Neural progenitor cell (in vitro differentiated cells): ENCODE results near the gene ITGB1.

Source experiments
- EZH2 ChIP-seq: fragments of 200-600 bp; sonication (generic); IDR thresholded peaks from 2 replicates; pipeline ENCODE4 v1.6.1; 2017; ENCODE audit warnings: antibody characterized with exemption, mild to moderate bottlenecking, moderate library complexity
- TF ChIP-seq, protein P1 (sequence below): fragments of 200-600 bp; sonication (generic); IDR thresholded peaks from 2 replicates; pipeline ENCODE4 v1.5.1; 2017; ENCODE audit warnings: antibody characterized with exemption, mild to moderate bottlenecking

DNA sequence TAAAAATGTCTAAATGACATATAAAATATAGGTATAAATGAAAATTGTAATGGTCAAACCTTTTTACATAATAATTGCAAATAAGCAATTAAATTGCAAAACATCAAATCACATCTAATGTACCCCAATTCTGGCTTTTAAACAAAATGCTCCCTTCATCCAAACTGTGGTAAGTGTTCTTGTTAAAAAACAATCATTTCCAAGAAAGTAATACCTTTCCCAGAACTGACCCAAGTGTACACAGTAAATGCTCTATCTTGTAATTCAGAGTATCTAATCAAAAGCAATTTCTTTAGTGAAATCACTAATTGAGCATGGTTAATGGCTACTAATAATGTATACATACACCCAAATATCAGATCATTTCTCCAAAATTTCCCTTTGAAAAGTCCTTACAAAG lies 28.0 kb downstream of the ITGB1 start:
- no peak for TF ChIP-seq EZH2
- TF ChIP-seq, protein P1, sequence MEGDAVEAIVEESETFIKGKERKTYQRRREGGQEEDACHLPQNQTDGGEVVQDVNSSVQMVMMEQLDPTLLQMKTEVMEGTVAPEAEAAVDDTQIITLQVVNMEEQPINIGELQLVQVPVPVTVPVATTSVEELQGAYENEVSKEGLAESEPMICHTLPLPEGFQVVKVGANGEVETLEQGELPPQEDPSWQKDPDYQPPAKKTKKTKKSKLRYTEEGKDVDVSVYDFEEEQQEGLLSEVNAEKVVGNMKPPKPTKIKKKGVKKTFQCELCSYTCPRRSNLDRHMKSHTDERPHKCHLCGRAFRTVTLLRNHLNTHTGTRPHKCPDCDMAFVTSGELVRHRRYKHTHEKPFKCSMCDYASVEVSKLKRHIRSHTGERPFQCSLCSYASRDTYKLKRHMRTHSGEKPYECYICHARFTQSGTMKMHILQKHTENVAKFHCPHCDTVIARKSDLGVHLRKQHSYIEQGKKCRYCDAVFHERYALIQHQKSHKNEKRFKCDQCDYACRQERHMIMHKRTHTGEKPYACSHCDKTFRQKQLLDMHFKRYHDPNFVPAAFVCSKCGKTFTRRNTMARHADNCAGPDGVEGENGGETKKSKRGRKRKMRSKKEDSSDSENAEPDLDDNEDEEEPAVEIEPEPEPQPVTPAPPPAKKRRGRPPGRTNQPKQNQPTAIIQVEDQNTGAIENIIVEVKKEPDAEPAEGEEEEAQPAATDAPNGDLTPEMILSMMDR: no peak
